Retinal pigment epithelial cell (primary cell): ENCODE measurements around the gene RCOR1.

Source experiments
- DNase-seq: peaks from one replicate; pipeline ENCODE4 v3.0.0-alpha.2; 2010; ENCODE audit warnings: low read depth
- H3K4me3 ChIP-seq: 2 replicates; pipeline ENCODE4 v1.5.1; 2011; ENCODE audit warnings: mild to moderate bottlenecking, low read length, control low read depth, moderate library complexity
- CTCF ChIP-seq: conservative IDR thresholded peaks from 2 replicates; pipeline ENCODE4 v1.5.1; 2011; ENCODE audit warnings: low read depth, low read length, control low read depth, inconsistent platforms

The RCOR1 gene

DNA sequence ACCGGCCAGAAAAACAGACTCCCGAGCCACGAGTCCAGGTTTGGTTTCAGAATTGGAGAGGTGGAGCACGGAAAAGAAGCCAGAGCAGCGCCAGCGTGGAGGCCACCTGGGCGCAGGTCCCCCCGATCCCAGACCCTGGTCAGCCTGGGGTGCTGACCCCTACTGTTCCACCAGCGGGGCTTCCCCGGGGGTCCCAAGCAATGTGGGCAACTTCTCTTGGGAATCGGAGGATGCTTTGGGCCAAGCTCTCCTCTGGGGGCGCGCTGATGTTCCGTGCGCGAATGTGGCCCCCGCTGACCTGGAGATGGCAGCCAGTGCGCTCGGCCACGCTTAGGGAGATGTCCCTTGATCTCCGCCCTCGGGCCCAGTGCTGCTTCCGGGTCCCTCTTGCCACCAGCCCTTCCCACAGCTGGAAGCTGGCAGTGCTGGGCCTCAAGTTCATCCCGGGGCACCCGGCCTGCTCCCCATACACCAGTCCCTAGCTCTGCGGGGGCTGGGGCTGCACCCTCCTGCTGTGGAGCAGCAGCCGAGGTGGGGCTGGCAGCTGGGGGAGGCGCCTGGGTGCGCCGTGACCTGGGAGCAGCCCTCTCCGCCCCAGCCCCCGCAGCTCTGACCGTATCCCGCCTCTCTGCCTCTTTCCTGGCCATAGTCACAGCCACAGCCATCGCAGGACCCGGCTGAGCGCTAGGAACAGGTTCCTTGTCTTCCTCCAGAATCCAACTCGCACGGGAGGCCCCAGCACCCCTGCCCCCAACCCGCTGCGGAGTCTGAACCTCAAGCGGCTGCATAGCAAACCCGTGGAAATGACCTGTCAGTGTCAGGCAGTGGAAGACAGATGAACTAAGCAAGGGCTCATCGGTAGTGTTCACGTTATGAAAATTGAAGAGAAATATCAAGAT is 91.2 kb downstream of the RCOR1 start:
- TF ChIP-seq CTCF: no peak
- DNase-seq: no peak
- no peak overlapping the region for H3K4me3 ChIP-seq

- DNase-seq: no peak
- no peak for TF ChIP-seq CTCF
- no peak overlapping the region for H3K4me3 ChIP-seq
Measured at GRCh38 chr14:102684298-102684663, 91.8 kb downstream of the RCOR1 start.

DNA sequence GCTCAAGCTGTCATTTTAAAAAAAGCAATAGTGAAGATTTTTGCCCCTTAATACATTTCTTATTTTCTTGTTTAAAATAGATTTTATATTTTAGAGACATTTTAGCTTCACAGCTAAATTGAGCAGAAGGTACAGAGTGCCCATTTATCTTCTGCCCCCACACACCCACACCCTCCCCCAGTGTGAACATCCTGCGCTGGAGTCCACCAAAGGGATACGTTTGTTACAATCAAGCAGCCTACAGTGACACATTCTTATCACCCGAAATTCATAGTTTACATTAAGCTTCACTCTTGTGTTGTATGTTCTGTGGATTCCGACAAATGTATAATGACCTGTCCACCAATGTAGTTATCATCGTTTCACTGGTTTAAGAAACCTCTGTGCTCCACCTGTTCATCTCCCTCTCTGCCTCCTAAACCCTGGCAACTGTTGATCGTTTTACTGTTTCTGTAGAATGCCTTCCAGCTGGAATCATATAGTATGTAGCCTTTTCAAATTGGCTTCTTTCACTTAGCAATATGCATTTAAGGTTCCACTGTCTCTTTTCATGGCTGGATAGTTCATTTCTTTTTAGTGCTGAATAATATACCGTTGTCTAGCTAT is 93.8 kb downstream of the RCOR1 start:
- no peak for TF ChIP-seq CTCF
- H3K4me3 ChIP-seq: no peak overlapping the region
- no peak for DNase-seq

GRCh38 chr14:102688290-102688689 is 95.8 kb downstream of the RCOR1 start:
- DNase-seq: no peak
- TF ChIP-seq CTCF: no peak
- no peak overlapping the region for H3K4me3 ChIP-seq

DNA sequence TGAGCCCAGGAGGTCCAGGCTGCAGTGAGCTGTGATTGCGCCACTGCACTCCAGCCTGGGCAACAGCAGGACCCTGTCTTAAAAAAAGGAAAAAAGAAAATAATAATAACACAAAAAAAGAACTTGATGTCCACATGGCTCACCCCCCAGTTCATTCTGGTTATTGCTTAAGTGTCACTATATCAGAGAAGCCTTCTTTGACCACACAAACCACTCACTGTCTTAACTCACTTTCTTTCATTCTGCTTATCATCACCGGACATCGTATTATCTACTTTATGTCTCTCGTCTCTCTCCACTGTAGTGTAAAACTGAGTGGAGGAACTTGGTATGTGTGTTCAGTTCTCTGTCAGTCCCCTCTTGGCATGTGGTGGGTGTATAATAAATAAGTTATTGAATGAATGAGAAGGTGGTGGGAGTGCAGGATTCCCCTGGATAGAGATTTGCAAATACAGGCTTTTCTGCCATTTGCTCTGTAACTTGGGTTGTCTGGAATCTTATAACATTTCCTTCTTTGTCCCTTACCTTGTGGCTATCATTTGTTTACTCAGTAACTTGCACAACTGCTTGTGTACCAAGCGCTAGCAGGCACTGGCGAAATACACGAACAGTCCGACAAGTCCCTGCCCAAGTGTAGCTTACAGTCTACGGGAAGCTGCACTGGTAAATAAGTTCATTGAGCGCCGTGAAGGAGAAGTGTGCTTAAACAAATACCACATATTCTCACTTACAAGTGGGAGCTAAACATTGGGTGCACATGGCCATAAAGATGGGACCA is 98.2 kb downstream of the RCOR1 start:
- DNase-seq: no peak
- no peak overlapping the region for H3K4me3 ChIP-seq
- no peak for TF ChIP-seq CTCF

- no peak overlapping the region for H3K4me3 ChIP-seq
- DNase-seq: no peak
- no peak for TF ChIP-seq CTCF
Measured at GRCh38 chr14:102691763-102692162, 99.3 kb downstream of the RCOR1 start.
